SHP77 (cell line): ENCODE results near the gene ARL14EP.

Source experiments
- DNase-seq, 2 experiments: peaks; one replicate each; lab custom pipeline; 2025; lab: John Stamatoyannopoulos, UW

Gene ARL14EP

GRCh38 chr11:30328681-30329080 is 5.8 kb downstream of the ARL14EP start:
- DNase-seq = no peak

GRCh38 chr11:30329150-30329940 is 6.4 kb downstream of the ARL14EP start:
- no peak for DNase-seq

- no peak for DNase-seq
Observed at GRCh38 chr11:30333405-30333804, 10.5 kb downstream of the ARL14EP start.

- no peak for DNase-seq
Observed at GRCh38 chr11:30342736-30343166, 19.8 kb downstream of the ARL14EP start.

DNA sequence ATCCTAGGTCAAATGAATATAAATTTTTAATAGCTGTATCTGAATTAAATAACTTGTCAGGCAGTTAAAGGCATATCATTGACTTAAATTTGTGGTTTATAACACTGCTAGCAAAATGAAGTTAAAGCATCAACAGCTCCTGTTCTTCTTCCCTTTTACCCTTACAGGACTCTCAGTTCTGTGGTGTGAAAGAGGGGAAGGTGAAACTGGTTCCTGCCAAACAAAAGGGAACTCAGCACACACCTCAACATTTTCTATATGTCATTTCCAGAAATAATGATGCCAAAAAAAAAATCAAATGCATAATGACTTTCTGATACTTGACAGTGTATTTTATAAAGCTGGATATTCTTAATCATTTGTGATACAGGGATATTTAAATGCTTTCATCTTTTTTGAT is 21.2 kb downstream of the ARL14EP start:
- no peak for DNase-seq

GRCh38 chr11:30345644-30346043 is 22.7 kb downstream of the ARL14EP start:
- no peak for DNase-seq

GRCh38 chr11:30346068-30346688 is 23.3 kb downstream of the ARL14EP start:
- DNase-seq = no peak

GRCh38 chr11:30348035-30348434 is 25.1 kb downstream of the ARL14EP start:
- no peak for DNase-seq

DNA sequence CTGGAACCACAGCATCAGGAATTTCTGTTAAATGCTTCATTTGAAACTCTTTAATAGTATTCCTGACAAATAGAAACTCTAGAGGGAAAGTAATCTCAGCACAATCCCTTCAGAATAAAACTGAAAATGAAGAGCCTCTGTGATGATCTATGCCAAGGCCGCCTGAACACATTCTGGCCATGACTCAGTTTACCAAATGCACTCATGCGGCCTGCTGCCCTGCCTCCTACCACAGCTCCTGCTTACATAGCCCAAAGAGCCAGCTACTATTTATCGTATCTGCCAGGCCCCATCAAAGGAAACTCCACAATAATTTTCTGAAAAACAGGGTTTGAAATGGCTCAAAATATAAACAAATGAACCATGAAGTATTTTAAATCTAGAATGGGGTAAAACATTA is 27.0 kb downstream of the ARL14EP start:
- no peak for DNase-seq

GRCh38 chr11:30350384-30350783 is 27.5 kb downstream of the ARL14EP start:
- DNase-seq = no peak

DNA sequence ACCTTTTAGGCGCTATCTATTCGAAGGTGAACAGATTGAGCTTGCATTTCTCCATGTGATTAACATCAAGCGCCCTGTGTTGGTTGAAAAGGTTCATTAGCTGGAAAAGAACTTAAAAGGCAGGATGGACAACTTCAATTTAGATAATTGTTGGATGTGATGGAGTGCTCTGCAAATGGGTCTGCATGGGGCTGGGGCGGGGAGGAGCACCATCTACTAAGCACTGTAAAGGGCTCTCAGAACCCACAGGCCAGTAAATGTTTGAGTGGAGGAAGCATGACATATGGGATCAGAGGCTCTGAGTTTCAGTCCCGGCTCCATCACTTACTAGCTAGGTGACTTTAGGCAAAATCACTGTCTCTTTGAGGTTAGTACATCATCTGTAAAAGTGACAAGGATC is 28.2 kb downstream of the ARL14EP start:
- DNase-seq = no peak

DNA sequence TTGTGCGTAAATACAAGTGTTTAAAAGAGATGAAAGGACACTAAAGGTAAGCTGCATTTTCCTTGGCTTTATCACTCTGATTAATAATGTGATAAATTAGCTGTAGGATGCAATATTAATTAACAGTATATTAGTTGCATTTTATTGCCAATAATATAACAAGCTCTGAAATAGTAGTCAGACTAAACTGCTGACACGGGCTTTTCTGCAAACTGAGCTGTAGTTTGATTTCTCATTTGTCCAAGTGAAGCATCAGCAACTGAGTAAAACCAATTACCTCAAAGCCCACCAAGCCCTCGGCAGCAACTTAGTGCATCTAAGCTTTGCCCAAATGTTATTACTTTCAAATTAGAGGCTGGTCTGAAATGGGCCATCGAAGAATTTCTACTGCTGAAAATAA is 33.5 kb downstream of the ARL14EP start:
- no peak for DNase-seq

DNA sequence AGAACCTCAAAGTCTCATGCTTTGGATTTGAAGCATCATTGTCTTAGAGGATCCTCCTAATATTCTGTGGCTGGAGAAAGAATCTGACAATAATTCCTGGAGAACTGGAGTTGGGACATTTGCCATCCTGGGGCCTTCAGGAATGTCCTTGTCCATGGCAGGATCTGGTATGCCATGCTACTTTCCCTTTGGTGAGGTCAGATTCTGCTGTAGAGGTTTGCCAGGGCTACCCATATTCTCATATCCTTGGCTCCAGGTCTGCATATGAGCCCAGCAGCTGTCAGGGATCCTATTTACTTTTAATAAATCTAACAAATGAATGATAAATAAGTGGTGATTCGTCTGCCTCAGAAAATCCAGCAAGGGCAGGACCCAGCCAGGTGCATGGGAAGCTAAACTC is 35.0 kb downstream of the ARL14EP start:
- DNase-seq = no peak

- no peak for DNase-seq
Observed at GRCh38 chr11:30358536-30358935, 35.6 kb downstream of the ARL14EP start.

DNA sequence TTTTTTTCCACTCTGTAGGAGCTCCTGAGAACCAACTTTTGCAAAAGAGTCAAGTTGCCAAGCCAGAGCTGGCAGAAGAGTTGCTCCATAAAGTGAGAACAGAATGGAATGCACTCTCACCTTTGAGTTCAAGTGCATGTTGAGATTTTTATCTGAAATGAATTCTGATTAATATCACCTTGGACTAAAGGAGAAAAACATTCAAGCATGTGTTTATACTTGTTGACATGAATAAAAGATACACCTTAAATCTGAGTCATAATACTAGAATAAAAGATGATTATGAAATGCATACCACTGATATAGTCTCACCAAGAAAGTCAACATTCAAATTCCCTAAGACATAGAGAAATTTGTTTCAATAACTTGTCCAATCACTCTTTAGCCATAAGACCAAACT is 37.8 kb downstream of the ARL14EP start:
- no peak for DNase-seq

DNA sequence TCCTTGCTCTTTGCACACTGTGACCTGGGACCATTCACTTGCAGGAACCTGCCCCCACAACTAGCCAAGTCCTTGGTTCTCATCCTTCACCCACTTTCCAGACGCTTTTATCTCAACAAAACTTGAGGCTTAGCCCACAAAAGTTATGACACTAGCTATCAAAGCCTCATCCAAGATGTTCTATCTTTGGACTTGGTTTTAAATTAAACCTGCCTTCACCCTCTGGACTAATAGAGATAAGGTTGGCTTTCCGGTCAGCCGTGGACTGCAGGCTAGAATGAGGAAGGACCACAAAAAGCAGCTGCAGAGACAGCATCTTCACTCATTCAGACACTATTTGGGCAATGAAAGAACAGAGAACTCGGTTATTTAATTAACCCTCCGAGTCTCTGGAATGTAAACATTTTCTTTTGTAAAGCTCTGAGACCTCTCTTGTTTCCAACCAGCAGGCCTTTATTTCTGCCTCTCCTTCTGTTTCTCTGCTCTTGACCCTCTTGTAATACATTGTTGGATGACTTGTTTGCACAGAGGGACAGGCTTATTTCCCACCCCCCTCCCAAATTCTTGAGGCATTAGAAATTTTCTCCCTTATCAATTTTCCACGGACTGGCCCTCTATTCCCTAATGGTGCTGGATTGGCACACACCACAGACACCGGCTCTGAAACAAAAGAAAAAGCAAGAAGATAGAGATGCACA is 41.4 kb downstream of the ARL14EP start:
- no peak for DNase-seq

DNA sequence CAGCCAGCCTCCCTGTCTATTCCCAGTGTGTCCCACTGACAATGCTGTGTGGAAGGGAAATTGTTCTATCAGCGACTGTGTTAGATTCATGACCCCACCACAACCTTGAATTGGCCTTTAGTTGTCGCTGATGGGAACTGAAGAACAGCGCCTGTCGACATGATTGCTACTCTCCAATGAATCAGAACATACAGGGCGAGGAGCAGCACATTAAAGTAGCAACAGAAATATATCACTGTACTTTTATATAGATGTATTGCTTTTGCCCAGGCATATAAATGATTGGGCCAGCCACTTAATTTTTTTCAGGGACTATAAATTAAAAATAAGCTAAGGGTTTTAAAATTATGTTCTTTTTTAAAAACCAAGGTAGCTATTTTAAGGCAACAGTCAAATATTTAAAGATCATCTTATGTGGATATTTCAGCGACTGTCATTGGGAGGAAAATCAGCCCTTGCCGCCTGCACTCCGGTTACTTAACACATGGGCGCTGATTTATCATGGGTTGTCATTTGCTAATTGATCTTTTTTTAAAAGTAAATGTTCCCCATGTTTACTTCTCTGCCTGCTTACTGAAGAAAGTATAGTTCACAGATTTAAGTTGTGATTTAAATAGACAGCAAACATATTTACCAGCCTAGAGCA is 42.1 kb downstream of the ARL14EP start:
- DNase-seq = no peak

- DNase-seq = no peak
Observed at GRCh38 chr11:30365793-30366517, 43.1 kb downstream of the ARL14EP start.

DNA sequence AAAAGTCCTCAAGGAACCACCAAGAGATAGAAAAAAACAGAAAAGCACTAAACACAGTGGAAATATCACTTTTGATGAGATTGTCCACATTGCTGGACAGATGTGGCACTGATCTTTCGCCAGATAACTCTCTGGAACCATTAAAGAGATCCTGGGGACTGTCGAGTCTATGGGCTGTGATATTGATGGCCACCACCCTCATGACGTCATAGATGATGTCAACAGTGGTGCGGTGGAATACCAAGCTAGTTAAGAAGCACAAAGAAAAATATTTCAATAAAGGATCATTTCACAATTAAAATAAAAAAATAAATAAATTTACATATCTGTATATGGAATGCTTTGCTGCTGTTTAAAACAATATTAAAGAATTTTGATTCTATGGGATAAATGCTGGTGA is 45.5 kb downstream of the ARL14EP start:
- no peak for DNase-seq

DNA sequence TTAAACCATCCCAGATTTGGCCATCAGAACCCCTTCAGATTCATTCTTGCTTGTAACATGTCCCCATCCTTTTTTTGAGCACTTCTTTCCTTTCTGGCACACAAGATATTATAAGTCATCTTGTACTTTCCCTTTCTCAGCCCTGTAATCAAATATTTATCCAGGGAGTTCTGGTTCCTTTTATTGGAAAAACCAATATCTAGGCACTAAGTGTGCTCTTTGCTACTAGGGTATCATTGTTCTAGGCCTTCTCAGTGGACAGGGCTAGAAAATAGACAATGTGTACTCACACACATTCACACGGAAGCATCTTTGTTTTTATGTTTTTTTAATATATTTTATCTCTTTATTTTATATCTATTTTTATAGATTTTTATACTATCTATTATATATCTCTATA is 47.3 kb downstream of the ARL14EP start:
- DNase-seq = no peak

DNA sequence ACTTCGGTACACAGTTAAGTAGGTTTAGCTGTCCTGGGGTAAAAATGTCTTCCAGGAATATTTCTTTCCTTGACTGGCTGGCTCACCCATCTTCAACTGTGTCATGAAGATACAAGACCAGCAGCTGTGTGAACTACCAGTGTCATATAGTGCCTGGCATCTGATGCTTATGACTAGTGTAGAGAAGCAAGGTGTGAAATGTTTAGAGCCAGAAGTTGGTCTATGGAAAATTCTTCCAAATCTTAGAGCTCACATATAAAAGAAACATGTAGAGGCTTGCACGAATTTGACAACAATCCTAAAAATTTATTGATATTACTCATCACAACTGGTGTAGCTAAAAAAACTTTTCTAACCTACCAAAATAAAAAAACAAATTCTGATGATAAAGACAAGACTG is 54.4 kb downstream of the ARL14EP start:
- DNase-seq = no peak

DNA sequence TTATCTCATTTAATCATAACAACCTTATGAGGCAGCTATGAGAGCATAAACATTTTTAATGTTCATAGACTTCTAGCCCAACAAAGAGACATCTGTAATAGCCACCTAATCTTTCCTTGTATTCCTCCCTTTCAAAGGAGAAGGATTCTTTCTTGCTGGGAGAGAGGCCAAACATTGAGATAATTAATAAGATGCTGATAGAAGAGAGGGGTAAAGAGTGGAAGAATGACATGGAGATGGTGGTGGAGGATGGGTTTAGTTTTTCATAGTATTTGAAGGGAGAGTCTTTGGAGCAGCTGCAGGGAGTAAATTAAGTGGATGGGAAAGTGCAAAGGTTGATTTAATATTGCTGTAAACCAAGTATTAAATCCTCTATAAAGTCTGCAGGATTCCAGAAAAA is 57.9 kb downstream of the ARL14EP start:
- no peak for DNase-seq
